Measurements from ENCODE around the gene TM4SF4.

DNA sequence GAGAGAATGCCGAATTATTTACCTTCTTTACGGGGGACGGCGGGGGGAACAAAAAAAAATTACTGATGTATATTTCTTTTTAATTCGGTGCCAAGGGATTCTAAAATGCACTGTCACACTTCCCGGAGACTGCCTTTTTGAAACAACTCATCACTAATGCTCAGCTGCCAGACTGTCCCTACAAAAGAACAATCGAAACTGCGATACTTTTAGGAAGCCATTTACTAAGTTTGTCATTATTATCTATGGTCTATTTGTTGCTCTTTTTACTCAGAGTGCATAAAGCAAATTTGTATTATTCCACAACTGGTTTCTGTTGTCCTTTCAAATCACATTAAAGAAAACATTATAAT lies 60.8 kb downstream of the TM4SF4 start:
- TF ChIP-seq SCRT1 (tag by site-specific recombination; IDR thresholded peaks at IDR 0.05; ENCODE audit: borderline replicate concordance) (no peak), SP7 (tag by site-specific recombination; IDR thresholded peaks at IDR 0.05) (no peak)
- TF ChIP-seq, protein P1, sequence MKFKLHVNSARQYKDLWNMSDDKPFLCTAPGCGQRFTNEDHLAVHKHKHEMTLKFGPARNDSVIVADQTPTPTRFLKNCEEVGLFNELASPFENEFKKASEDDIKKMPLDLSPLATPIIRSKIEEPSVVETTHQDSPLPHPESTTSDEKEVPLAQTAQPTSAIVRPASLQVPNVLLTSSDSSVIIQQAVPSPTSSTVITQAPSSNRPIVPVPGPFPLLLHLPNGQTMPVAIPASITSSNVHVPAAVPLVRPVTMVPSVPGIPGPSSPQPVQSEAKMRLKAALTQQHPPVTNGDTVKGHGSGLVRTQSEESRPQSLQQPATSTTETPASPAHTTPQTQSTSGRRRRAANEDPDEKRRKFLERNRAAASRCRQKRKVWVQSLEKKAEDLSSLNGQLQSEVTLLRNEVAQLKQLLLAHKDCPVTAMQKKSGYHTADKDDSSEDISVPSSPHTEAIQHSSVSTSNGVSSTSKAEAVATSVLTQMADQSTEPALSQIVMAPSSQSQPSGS (tag by site-specific recombination; IDR thresholded peaks at IDR 0.05; ENCODE audit: low read depth): no peak
